HTERT RPE-1 (cell line): ENCODE measurements around the gene LONP1.
"Not testable (repeated sequence)": the region's sequence is repeated elsewhere in the genome, so short reads cannot be mapped to it uniquely, and the experiment has no call there.

Source experiments
- in situ Hi-C: fragments of 300-500 bp; cut with MboI; formaldehyde crosslinking; loops from 4 replicates; pipeline ENCODE4 v1.14.3; 2020; ENCODE audit warnings: low sequenced_read_pairs

LONP1 gene

DNA sequence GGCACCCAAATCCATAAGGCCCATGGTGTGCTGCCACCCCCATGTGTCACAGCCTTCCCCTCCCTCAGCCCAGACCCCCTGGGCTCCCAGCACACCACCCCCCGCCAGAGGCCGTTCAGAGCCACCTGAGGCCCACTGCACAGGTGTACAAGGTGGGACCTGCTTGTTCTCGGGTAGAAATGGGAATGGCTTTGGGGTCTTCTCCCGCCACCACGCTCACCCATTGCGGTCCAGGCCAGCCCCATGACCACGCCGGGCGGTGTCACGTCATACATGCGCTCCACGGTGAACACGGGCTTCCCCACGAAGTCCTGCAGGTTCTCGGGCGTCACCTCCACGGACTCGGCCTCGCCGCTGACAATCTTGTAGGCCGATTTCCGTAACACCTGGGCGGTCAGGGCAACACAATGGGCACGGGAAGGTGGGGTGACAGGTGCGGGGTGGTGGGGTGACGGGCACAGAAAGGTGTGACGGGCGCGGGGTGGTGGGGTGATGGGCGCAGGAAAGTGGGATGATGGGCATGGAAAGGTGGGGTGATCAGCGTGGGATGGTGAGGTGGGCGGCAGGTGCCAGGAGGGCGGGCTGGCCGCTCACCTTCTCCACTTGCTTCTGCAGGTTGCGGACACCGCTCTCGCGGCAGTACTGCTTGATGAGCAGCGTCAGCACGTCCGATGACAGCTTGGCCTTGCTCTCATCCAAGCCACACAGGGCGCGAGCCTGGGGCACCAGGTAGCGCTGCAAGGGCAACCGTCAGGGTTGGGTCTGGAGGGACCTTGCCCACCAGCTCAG lies 25.6 kb downstream of the LONP1 start:
- in situ Hi-C loops, result no loop called here

GRCh38 chr19:5693195-5694166 lies 26.5 kb downstream of the LONP1 start:
- in situ Hi-C loops, result no loop called here

DNA sequence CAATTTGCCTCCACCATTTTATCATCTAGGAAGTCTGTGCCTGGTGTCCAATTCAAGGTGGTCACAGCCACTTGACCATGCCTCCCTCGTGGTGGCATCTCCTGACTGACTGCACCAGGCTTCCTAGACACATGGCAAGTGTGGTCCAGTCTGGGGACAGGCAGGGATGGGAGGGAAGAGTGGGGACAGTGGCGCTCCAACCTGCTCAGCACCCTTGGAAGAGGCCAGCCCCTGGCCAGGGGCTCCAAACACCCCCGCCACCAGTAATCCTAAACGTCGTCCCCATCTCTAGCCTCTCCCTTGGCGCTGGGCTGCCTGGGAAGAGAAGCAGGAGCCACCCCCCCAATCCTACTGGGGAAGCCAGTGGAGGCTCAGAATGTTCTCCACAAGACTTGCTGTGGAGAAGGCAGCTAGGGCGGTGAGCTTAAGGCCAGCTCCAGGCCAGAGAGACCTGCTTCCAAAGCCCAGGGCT lies 27.2 kb downstream of the LONP1 start:
- in situ Hi-C loops, result no loop called here

- in situ Hi-C loops, result no loop called here
Observed at GRCh38 chr19:5691822-5692722, 27.9 kb downstream of the LONP1 start.

DNA sequence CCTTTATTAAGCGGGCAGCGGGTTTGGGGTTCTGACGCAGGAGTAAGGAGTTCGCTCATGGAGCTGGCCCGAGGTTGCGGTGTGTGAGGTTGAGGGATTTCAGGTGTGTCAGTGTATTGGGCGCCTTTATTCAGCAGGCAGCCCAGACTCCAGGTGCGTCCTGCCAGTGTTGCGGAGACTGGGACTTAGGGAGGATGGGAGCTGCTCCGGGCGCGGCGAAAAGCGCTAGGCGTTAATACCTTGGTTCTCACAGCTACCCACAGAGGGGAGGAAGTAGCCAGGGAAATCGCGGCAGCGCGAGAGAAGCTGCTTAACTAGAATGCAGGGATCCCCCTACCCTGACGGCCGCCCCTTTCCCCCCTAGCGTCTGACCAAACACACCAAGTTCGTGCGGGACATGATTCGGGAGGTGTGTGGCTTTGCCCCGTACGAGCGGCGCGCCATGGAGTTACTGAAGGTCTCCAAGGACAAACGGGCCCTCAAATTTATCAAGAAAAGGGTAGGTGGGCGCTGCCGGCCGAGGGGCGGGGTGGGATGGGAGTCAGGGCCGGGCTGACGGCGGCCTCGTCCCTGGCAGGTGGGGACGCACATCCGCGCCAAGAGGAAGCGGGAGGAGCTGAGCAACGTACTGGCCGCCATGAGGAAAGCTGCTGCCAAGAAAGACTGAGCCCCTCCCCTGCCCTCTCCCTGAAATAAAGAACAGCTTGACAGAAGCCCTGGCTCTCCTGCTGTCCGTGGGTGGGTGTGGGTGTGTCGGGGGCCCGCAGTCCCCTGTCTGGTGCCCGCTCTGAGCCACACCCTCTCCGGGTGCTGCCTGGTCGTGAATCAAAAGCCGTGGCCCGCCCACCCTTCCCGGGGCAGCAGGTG lies 28.8 kb downstream of the LONP1 start:
- in situ Hi-C loops, result no loop called here

DNA sequence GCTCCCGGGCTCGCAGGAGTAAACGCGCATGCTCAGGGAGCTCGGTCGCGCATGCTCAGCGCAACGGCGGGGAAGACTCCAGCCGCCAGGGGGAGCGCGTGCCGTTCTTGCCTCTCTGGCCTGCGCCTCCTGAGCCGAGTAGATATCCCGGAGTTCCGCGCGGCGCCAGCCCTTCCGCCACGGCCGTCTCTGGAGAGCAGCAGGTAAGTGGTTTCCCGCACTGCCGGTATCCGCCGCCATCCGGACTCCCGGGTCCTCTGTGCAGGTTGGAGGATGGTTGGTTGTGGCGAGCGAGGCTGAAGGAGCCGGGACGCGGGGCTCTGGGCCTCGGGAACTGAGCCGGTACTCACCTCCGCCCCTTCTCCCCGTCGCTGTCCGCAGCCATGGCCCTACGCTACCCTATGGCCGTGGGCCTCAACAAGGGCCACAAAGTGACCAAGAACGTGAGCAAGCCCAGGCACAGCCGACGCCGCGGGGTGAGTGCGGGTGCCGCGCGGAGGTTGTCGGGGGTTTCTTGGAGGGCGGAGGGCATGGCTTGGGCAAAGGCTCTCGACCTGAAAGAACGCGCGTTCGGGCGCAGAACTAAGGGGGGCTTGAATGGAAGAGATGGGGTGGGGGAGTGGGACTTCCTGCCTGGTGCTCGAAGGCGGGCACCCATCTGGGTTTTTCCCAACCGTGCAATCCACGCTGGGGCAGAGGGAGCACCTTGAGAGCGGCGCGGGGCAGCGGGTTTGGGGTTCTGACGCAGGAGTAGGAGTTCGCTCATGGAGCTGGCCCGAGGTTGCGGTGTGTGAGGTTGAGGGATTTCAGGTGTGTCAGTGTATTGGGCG lies 29.6 kb downstream of the LONP1 start, which contains the start of gene RPL36:
RPL36 (plus strand) TSS at position 171 of the 830 bp plus-strand sequence; CDS start at position 384, 213 bp downstream.
- in situ Hi-C loops, result no loop called here

- in situ Hi-C loops, result not testable (repeated sequence)
Observed at GRCh38 chr19:5688262-5688881, 31.6 kb downstream of the LONP1 start.

DNA sequence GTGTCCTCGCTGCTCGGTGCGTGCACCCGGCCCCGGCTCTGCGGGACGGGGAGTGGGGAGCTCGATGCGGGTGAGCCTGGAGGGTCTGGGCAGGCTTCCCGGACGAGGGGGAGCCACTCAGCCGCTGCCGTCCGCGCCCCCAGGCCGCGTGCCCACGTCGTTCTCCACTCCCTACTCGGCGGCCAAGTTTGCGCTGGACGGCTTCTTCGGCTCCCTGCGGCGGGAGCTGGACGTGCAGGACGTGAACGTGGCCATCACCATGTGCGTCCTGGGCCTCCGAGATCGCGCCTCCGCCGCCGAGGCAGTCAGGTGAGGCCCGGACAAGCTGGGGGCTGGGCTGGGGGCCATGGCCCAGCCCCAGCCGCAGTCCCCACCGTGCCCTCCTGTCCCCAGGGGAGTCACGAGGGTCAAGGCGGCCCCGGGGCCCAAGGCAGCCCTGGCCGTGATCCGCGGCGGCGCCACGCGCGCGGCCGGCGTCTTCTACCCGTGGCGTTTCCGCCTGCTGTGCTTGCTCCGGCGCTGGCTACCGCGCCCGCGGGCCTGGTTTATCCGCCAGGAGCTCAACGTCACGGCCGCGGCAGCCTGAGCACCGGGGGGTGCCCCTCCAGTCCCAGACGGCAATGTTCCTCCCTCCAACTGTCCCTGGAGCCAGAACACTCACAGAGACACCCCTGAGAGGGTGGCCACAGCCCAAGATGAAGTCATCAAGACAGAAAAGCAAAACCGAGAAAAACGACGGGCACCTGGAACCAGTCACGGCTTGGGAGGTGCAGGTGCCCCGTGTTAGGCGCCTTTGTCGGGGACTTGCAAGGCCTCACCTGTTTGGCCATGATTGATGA lies 32.4 kb downstream of the LONP1 start:
- in situ Hi-C loops, result no loop called here

DNA sequence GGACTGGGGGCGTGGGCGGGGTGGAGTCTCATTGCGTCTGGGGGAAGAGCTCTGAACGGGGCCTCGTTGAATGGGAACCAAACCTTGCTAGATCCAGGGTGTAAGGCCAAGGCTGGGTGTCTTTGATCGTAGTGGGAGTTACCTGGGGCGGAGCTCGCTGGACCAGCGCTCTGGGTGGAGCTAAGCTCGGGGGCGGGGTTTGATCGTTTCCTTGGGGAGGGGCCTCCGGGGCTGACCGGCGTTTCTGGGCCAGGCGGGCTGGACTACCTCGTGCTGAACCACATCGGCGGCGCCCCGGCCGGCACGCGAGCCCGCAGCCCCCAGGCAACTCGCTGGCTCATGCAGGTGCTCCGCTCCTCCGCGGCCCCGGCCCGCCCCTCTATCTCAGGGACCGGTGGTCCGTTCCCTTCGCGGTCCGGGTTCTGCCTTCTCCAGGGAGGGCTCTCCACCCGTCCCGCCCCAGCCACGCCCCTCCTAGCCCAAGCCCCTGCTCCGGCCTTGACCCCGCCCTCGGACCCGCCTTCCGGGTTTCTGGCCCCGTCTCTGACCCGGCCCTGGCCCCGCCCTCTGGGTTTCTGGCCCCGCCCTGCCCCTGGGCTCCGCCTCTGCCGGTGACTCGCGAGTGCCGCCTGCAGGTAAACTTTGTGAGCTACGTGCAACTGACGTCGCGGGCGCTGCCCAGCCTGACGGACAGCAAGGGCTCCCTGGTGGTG lies 33.1 kb downstream of the LONP1 start:
- in situ Hi-C loops, result no loop called here

DNA sequence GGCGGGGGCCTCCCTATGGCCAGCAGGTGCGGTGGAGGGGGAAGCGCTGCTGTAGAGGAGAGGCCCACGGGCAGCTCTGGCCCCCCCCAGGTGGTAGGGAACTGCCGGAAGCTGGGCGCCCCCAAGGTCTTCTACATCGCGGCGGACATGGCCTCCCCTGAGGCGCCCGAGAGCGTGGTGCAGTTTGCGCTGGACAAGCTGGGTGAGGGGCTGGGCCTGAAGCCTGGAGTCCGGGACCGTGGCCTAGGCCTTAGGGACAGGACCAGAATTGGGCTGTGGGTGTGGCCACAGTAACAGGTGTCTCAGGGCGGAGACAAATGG lies 33.7 kb downstream of the LONP1 start:
- in situ Hi-C loops, result no loop called here

- in situ Hi-C loops, result no loop called here
Observed at GRCh38 chr19:5684694-5685430, 35.1 kb downstream of the LONP1 start.

- in situ Hi-C loops, result no loop called here
Observed at GRCh38 chr19:5683177-5683886, 36.6 kb downstream of the LONP1 start.

DNA sequence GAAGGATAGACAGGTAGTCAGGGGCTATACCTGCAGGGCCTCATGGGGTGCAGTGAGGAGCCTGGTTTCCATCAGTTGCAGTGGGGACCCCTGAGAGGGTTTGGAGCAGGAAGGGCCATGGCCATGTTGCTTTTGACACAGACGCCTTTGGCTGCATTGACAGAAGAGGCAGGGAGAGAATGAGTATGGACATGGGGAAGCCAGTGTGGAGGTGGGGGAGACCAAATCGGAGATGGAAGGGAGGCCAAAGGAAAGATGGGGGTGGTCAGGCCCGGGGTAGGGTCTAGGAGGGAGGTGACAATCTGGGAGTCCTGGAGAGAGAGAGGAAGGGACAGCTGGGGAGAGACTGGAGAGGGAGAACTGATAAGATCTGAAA lies 37.9 kb downstream of the LONP1 start:
- in situ Hi-C loops, result no loop called here

DNA sequence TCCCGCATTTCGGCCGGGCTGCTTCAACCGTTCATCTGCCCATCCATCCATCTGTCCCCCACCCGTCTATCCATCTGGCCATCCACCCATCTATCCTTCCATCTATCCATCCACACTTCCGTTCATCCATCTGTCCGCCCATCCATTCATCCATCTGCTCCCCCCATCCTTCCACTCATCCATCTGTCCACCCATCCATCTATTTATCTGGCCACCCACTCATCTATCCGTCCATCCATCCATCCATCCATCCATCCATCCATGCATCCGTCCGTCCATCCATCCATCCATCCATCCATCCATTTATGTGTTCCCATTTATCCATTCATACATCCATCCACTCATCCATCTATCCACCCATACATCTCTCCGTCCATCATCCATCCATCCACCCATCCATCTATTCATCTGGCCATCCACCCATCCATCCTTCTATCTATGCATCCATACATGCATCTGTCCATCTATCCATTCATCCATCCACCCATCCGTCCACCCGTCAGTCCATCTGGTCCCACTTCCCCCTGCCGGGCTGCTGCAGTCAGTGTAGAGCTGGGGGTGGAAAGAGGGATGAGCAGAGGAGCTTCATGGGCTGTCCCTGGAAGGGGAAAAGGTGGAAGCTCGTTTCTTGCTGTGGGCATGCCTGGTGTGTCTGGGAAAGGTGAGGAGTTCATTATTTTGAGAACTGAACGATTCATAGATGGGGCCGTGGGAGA lies 38.4 kb downstream of the LONP1 start:
- in situ Hi-C loops, result no loop called here
